M059J (cell line): Measurements from ENCODE around the gene CCNJL. TPM values are rescaled to one million over a fixed set of nuclear protein-coding genes. Genes with fewer than 3 reads are reported as not detected.
A peak's percentile ranks its signal among the peaks of the same experiment; 100 is the strongest.
"Not testable (repeated sequence)": the region's sequence is repeated elsewhere in the genome, so short reads cannot be mapped to it uniquely, and the experiment has no call there.

Experiments
- DNase-seq: peaks from one replicate; pipeline ENCODE4 v3.0.0-alpha.2; 2012; ENCODE audit warnings: low read depth
- total RNA-seq: library from RNA; depleted of rRNA; stranded (reverse); fragments of >200 nt; shearing (Covaris generic); gene quantifications from 2 replicates; pipeline ENCODE4 v1.2.3, GENCODE V29; 2014; rRNA removed

CCNJL gene
- total RNA-seq: 7.3 and 10.9 TPM in 2 replicates

- DNase-seq: peak; percentile 79
These were observed at the start of gene CCNJL for GRCh38 chr5:160312134-160312959. CCNJL (minus strand) TSS chr5:160312564; CDS start chr5:160311923, 641 bp downstream.

- DNase-seq: no peak
These were observed 49.4 kb upstream of the CCNJL start for GRCh38 chr5:160361624-160362228.

- DNase-seq: no peak
These were observed 47.9 kb upstream of the CCNJL start for GRCh38 chr5:160360310-160360709.

GRCh38 chr5:160359816-160360215, 47.5 kb upstream of the CCNJL start:
- DNase-seq: peak; percentile 33

- no peak for DNase-seq
These were observed 46.9 kb upstream of the CCNJL start for GRCh38 chr5:160359242-160359641.

GRCh38 chr5:160357861-160358411, 45.6 kb upstream of the CCNJL start:
- no peak for DNase-seq

- no peak for DNase-seq
These were observed 45.0 kb upstream of the CCNJL start for GRCh38 chr5:160357394-160357793.

GRCh38 chr5:160356550-160357347, 44.4 kb upstream of the CCNJL start:
- no peak for DNase-seq

- no peak for DNase-seq
These were observed 42.3 kb upstream of the CCNJL start for GRCh38 chr5:160354666-160355065.

- no peak for DNase-seq
These were observed 41.0 kb upstream of the CCNJL start for GRCh38 chr5:160353379-160353778.

GRCh38 chr5:160352308-160352707, 39.9 kb upstream of the CCNJL start:
- DNase-seq: no peak

- no peak for DNase-seq
These were observed 37.6 kb upstream of the CCNJL start for GRCh38 chr5:160349935-160350303.

- DNase-seq: no peak
These were observed 37.0 kb upstream of the CCNJL start for GRCh38 chr5:160349249-160349934.

- DNase-seq: no peak
These were observed 35.7 kb upstream of the CCNJL start for GRCh38 chr5:160348080-160348479.

- DNase-seq: no peak
These were observed 35.1 kb upstream of the CCNJL start for GRCh38 chr5:160347448-160347847.

GRCh38 chr5:160342413-160342941, 30.1 kb upstream of the CCNJL start:
- peak; percentile 93 for DNase-seq

GRCh38 chr5:160341309-160341870, 29.0 kb upstream of the CCNJL start:
- no peak for DNase-seq

GRCh38 chr5:160340513-160340912, 28.1 kb upstream of the CCNJL start:
- peak; percentile 42 for DNase-seq

- no peak for DNase-seq
These were observed 27.2 kb upstream of the CCNJL start for GRCh38 chr5:160339406-160340130.

- not testable (repeated sequence) for DNase-seq
These were observed 22.4 kb upstream of the CCNJL start for GRCh38 chr5:160334716-160335115.
